ENCODE results near the gene RAB1A. TPM values are rescaled to one million over a fixed set of nuclear protein-coding genes. Genes with fewer than 3 reads are reported as not detected.
A peak's percentile ranks its signal among the peaks of the same experiment; 100 is the strongest.

Gene RAB1A
- total and polyA plus RNA-seq, 2 of the 13 experiments (the other 11 are each of a cell fraction or from before 2014, with no cell fraction given), result 206 to 226 TPM

DNA sequence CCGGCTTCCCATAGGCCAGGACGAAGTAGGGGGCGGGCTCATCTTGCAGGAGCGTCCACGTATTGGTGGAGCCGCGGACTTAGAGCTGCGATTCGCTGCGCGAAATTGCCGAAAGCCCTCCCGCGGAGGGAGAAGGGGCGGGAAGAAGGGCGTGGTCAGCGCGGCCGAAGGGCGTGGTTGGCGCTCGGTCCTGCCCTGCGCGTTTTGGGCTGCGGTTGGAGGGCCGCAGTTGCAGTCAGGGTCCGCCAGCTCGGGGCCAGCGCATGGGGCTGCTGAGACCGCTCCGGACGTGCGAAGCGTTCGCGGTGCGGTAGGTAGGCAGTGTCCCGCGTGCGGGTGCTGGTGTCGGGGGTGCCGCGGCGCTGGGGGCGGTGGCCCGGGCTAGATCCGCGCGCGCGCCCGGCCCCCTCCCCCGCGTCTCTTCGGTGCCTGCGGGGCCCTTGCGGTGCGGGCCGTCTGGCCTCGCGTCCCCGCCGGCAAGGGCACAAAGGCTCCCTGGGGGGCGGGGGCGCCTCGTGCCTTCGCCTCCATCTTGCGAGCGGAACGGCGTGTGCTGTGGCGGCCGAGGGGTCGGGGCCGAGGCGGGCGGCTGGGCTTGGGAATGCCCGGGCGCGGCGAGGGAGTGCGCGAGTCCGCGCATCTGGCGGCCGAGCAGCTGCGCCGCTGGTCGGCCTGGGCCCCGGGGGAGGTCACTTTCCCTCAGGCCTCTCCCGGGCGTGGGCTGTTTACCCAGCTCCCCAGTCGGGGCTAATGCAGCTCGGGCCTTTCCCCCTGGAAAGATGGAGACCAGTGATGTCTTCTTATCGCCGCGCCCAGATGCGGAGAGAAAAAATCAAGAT, 73.5 kb downstream of the RAB1A start, which contains the start of gene CEP68 (continued):
- peak; percentile 77; the same call in 1 of the 2 replicates for TF ChIP-seq IRX3 (CRISPR knock-in tag; IDR thresholded peaks at IDR 0.05; ENCODE audit: borderline replicate concordance, low read depth)
- TF ChIP-seq KLF11 (CRISPR knock-in tag; IDR thresholded peaks at IDR 0.05), result peak; percentile 86; the same call in 1 of the 2 replicates
- TF ChIP-seq, protein P1, sequence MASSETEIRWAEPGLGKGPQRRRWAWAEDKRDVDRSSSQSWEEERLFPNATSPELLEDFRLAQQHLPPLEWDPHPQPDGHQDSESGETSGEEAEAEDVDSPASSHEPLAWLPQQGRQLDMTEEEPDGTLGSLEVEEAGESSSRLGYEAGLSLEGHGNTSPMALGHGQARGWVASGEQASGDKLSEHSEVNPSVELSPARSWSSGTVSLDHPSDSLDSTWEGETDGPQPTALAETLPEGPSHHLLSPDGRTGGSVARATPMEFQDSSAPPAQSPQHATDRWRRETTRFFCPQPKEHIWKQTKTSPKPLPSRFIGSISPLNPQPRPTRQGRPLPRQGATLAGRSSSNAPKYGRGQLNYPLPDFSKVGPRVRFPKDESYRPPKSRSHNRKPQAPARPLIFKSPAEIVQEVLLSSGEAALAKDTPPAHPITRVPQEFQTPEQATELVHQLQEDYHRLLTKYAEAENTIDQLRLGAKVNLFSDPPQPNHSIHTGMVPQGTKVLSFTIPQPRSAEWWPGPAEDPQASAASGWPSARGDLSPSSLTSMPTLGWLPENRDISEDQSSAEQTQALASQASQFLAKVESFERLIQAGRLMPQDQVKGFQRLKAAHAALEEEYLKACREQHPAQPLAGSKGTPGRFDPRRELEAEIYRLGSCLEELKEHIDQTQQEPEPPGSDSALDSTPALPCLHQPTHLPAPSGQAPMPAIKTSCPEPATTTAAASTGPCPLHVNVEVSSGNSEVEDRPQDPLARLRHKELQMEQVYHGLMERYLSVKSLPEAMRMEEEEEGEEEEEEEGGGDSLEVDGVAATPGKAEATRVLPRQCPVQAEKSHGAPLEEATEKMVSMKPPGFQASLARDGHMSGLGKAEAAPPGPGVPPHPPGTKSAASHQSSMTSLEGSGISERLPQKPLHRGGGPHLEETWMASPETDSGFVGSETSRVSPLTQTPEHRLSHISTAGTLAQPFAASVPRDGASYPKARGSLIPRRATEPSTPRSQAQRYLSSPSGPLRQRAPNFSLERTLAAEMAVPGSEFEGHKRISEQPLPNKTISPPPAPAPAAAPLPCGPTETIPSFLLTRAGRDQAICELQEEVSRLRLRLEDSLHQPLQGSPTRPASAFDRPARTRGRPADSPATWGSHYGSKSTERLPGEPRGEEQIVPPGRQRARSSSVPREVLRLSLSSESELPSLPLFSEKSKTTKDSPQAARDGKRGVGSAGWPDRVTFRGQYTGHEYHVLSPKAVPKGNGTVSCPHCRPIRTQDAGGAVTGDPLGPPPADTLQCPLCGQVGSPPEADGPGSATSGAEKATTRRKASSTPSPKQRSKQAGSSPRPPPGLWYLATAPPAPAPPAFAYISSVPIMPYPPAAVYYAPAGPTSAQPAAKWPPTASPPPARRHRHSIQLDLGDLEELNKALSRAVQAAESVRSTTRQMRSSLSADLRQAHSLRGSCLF (CRISPR knock-in tag; IDR thresholded peaks at IDR 0.05; ENCODE audit: borderline replicate concordance), result peak; percentile 32; the same call in 1 of the 2 replicates
- TF ChIP-seq ZNF331 (CRISPR knock-in tag; IDR thresholded peaks at IDR 0.05), result peak; percentile 79
- TF ChIP-seq FOXC1 (CRISPR knock-in tag; IDR thresholded peaks at IDR 0.05; ENCODE audit: borderline replicate concordance), result no peak; the same call in 1 of the 2 replicates
- TF ChIP-seq IRF2 (CRISPR knock-in tag; IDR thresholded peaks at IDR 0.05), result peak; percentile 85
- TF ChIP-seq ZNF510 (CRISPR knock-in tag; IDR thresholded peaks at IDR 0.05; ENCODE audit: low read depth), result no peak; the same call in 1 of the 2 replicates
- TF ChIP-seq YY1 (IDR thresholded peaks at IDR 0.05; ENCODE audit: insufficient read depth, insufficient replicate concordance, low read depth, low read length), result peak; percentile 88
- TF ChIP-seq, protein P2, sequence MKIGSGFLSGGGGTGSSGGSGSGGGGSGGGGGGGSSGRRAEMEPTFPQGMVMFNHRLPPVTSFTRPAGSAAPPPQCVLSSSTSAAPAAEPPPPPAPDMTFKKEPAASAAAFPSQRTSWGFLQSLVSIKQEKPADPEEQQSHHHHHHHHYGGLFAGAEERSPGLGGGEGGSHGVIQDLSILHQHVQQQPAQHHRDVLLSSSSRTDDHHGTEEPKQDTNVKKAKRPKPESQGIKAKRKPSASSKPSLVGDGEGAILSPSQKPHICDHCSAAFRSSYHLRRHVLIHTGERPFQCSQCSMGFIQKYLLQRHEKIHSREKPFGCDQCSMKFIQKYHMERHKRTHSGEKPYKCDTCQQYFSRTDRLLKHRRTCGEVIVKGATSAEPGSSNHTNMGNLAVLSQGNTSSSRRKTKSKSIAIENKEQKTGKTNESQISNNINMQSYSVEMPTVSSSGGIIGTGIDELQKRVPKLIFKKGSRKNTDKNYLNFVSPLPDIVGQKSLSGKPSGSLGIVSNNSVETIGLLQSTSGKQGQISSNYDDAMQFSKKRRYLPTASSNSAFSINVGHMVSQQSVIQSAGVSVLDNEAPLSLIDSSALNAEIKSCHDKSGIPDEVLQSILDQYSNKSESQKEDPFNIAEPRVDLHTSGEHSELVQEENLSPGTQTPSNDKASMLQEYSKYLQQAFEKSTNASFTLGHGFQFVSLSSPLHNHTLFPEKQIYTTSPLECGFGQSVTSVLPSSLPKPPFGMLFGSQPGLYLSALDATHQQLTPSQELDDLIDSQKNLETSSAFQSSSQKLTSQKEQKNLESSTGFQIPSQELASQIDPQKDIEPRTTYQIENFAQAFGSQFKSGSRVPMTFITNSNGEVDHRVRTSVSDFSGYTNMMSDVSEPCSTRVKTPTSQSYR (CRISPR knock-in tag; IDR thresholded peaks at IDR 0.05; ENCODE audit: borderline replicate concordance), result peak; percentile 69
- no peak for TF ChIP-seq ZNF337 (CRISPR knock-in tag; IDR thresholded peaks at IDR 0.05; ENCODE audit: borderline replicate concordance, low read depth)
- TF ChIP-seq PHF20 (CRISPR knock-in tag; IDR thresholded peaks at IDR 0.05), result peak; percentile 56
- TF ChIP-seq, protein P3, sequence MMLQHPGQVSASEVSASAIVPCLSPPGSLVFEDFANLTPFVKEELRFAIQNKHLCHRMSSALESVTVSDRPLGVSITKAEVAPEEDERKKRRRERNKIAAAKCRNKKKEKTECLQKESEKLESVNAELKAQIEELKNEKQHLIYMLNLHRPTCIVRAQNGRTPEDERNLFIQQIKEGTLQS (CRISPR knock-in tag; IDR thresholded peaks at IDR 0.05), result peak; percentile 49; the same call in 1 of the 2 replicates
- TF ChIP-seq, protein P4, sequence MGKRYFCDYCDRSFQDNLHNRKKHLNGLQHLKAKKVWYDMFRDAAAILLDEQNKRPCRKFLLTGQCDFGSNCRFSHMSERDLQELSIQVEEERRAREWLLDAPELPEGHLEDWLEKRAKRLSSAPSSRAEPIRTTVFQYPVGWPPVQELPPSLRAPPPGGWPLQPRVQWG (CRISPR knock-in tag; IDR thresholded peaks at IDR 0.05; ENCODE audit: borderline replicate concordance, low read depth), result no peak
- TF ChIP-seq, protein P5, sequence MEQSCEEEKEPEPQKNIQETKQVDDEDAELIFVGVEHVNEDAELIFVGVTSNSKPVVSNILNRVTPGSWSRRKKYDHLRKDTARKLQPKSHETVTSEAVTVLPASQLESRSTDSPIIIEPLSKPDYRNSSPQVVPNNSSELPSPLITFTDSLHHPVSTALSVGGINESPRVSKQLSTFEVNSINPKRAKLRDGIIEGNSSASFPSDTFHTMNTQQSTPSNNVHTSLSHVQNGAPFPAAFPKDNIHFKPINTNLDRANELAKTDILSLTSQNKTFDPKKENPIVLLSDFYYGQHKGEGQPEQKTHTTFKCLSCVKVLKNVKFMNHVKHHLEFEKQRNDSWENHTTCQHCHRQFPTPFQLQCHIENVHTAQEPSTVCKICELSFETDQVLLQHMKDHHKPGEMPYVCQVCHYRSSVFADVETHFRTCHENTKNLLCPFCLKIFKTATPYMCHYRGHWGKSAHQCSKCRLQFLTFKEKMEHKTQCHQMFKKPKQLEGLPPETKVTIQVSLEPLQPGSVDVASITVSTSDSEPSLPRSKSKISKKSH (CRISPR knock-in tag; IDR thresholded peaks at IDR 0.05; ENCODE audit: borderline replicate concordance), result peak; percentile 52; the same call in 1 of the 2 replicates
- TF ChIP-seq HMG20B (CRISPR knock-in tag; conservative IDR thresholded peaks at IDR 0.05), result no peak; the same call in 1 of the 2 replicates
- TF ChIP-seq, protein P6, sequence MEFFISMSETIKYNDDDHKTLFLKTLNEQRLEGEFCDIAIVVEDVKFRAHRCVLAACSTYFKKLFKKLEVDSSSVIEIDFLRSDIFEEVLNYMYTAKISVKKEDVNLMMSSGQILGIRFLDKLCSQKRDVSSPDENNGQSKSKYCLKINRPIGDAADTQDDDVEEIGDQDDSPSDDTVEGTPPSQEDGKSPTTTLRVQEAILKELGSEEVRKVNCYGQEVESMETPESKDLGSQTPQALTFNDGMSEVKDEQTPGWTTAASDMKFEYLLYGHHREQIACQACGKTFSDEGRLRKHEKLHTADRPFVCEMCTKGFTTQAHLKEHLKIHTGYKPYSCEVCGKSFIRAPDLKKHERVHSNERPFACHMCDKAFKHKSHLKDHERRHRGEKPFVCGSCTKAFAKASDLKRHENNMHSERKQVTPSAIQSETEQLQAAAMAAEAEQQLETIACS (CRISPR knock-in tag; IDR thresholded peaks at IDR 0.05), result peak; percentile 73
